Right lung (tissue), 5 donors: ENCODE data around the gene KIF2A. TPM values are rescaled to one million over a fixed set of nuclear protein-coding genes. Genes with fewer than 3 reads are reported as not detected.

Experiments used
- DNase-seq, 2 donors: peaks; one replicate each; pipeline ENCODE4 v3.0.0-alpha.2; 2013
- polyA plus RNA-seq, 5 donors: library from polyadenylated mRNA; unstranded; fragments of 120-200 nt; gene quantifications; one replicate each; pipeline versions ENCODE4 v1.2.1 to v1.2.3, GENCODE V29; 2013; ENCODE audit warnings: inconsistent platforms in 1 of 5, low replicate concordance in 1 of 5; ENCODE audit not compliant: insufficient read length in 5 of 5, insufficient read depth in 1 of 5

KIF2A gene
- polyA plus RNA-seq, 5 donors, result 29.3 to 52.0 (median 43.2) TPM

- DNase-seq, result no peak
These were observed 69.6 kb downstream of the KIF2A start for GRCh38 chr5:62375627-62376026.

DNA sequence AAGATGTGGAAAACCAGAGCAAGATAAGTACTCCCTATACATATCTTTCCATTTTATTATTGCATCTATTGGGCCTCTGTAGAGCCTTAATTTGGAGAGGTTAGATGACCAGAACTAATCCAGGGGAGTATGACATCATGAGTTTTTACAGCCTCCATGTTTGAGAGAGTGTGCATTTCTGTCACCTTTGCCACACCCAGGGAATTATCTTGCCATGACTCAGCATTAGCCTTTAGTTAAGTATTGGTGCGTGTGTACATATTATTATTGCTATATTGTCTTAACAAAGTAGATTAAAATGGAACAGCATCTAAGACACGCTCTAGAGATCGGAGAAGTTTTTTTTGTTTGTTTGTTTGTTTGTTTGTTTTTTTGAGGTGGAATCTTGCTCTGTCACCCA, 70.1 kb downstream of the KIF2A start:
- DNase-seq, result no peak

- peak in 1 of 2 donors; percentile 6 for DNase-seq
These were observed 79.1 kb downstream of the KIF2A start for GRCh38 chr5:62385131-62385530.

DNA sequence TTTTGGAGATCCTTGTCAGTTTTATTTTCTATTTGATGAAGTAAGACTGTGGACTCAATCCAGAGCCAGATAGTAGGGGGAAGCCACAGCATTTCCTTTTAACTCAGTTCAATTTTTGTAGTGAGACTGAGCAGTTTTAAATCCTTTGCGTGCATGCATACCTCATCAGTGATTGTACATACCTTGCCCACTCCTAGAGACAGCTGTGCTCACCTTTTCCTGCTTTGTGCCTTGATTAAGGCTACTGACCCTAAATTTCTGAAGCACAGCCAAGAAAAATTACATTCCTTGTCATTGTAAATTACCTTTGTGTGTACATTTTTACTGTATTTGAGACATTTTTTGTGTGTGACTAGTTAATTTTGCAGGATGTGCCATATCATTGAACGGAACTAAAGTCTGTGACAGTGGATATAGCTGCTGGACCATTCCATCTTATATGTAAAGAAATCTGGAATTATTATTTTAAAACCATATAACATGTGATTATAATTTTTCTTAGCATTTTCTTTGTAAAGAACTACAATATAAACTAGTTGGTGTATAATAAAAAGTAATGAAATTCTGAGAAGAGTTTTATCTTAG, 79.9 kb downstream of the KIF2A start:
- no peak for DNase-seq

GRCh38 chr5:62386824-62387223, 80.8 kb downstream of the KIF2A start:
- DNase-seq, result no peak

DNA sequence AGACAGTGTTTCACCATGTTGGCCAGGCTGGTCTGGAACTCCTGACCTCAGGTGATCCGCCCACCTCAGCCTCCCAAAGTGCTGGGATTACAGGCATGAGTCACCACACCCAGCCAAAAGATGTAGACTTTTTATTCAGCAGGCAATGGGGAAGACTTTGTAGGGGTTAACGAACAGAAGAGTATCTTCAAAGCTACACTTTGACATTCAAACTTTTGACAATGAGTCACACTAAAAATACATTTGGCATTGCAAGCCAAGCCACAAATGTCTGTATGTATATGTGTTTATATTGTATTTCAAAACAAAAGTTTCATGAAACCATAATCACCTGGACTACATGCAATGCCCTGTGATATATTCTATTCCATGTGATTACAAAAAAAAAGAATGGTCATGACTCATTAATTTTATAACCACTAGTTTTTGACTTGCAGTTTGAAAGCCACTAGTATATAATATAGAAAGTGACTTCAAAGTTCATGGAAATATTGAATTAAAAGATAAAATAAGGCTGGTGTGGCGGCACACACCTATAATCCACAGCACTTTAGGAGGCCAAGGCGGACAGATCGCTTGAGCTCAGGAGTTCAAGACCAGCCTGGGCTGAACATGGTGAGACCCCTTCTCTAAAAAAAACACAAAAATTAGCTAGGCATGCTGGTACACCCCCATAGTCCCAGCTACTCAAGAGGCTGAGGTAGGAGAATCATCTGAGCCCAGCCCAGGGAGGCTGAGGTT, 89.4 kb downstream of the KIF2A start:
- no peak for DNase-seq

DNA sequence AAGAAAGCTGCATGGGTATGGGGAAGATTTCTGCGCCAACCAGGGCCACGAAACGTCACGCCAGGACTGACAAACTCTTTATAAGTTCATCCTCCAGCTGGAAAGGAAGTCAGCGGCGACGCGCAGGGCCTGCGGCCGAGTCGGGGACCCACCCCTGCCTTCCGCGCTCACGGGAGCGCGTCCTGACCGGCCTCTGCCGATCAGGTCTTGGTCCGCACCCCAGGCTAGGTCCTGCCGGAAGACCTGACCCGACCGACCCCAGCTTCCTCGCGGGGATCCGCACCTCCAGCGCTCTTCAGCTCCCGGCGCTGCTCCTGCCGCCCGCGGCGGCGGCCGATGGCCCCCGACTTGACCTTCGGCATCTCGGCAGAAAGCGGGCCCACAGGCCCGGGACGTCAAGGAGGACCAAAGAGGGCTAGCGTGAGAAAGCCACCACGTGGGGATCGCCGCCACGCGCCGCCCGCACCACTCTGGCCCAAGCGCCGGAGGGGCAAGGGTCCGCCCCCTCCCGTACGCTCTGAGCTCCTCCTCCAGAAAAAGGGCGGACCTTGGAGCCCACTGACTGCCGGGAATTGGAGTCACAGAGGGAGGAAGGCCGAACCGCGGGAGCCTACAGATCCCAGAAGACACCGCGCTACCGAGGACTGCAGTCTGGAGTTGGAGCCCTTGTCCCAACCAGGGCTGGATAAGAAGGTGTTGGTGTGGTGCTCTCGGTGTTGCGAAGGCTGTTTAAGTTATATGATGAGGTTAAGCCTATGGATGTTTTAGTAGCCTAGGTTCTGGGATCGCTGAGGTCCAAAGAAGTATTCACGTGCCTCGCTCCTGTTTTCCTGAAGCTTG, 97.6 kb downstream of the KIF2A start, which contains the start of gene DIMT1:
TSS of gene DIMT1 (minus strand) at position 495 of the 840 bp plus-strand sequence. CDS start at position 362, 133 bp downstream.
- peak; percentile 95 for DNase-seq

GRCh38 chr5:62412549-62413329, 106.7 kb downstream of the KIF2A start, which contains the start of gene IPO11:
Gene IPO11, plus strand, starts transcription at chr5:62412763. Its CDS starts 24,517 bp downstream, at chr5:62437280.
- DNase-seq, result peak; percentile 99

DNA sequence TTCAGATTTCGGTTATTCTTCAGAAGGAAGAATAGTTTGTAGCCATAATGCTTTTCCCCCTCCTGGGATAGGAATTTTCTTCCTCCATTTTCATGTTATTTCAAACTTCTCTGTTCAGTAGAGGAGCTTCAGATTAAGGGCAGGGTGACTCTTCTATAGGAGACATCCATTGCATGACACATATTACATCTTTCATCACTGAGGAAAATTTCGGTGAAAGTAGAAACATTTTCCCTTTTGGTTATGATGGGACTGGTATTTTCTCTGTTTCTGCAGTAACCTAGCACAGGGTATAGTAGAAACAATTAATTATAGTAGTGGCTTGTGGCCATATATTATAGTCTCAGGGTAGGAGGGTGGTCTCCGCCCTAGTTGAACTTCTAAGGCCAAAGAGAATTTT, 107.7 kb downstream of the KIF2A start:
- no peak for DNase-seq

DNA sequence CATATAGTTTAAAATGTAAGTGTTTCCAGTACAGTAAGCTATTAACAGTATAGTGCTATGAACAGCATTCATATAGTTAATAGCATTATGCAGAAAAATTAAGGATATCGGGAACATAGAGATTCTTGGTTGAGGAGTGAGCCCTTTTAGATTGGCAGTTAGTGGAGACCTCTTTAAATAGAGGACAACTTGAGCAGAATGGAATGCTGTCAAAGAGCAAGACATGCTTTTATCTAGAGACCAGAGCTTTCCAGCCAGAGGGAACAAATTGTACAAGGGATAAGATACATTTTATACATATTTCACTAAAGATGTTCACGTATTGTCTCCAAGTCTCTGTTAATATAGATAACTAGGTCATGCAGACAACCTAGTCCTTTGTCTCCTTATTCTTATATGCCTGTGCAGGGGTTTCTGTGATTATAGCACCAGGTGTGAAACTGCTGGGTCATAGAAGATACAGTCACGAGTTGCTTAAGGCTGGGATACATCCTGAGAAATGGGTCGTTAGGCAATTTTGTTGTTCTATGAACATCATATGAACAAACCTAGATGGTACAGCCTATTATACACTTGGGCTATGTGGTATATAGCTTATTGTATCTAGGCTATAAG, 112.6 kb downstream of the KIF2A start:
- no peak for DNase-seq

DNA sequence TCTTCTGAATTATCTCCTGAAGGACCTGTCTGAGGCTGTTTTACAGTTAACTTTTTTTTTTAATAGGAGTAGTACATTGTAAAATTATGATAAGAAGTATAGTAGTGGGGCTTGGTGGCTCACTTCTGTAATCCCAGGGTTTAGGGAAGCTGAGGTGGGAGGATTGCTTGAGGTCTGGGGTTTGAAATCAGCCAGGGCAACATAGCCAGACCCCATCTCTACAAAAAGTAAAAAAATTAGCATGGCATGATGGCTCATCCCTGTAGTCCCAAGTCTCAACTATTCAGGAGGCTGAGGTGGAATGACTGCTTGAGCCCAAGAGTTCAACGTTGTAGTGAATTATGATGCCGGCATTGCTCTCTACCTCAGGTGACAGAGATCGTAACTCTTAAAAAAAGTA, 113.6 kb downstream of the KIF2A start:
- DNase-seq, result no peak

DNA sequence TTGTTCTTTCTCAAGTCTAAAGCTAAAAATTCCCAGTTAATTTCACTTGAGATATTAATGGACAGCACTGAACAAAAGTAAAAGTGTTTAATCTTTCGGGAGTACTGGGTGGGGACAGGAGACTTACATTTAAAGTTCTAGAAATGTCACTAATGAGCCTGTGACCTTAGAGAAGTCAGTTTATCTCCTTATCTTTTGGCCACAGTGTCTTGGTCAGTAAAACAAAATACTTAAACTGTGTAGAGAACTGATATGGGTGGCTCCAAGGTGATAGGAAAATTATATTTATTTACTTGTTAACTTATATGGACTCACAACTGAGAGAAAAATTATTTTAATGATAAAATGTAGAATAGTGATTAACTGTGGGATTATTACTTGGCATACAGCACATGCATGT, 115.4 kb downstream of the KIF2A start:
- no peak for DNase-seq

GRCh38 chr5:62424763-62425162, 118.8 kb downstream of the KIF2A start:
- no peak for DNase-seq

DNA sequence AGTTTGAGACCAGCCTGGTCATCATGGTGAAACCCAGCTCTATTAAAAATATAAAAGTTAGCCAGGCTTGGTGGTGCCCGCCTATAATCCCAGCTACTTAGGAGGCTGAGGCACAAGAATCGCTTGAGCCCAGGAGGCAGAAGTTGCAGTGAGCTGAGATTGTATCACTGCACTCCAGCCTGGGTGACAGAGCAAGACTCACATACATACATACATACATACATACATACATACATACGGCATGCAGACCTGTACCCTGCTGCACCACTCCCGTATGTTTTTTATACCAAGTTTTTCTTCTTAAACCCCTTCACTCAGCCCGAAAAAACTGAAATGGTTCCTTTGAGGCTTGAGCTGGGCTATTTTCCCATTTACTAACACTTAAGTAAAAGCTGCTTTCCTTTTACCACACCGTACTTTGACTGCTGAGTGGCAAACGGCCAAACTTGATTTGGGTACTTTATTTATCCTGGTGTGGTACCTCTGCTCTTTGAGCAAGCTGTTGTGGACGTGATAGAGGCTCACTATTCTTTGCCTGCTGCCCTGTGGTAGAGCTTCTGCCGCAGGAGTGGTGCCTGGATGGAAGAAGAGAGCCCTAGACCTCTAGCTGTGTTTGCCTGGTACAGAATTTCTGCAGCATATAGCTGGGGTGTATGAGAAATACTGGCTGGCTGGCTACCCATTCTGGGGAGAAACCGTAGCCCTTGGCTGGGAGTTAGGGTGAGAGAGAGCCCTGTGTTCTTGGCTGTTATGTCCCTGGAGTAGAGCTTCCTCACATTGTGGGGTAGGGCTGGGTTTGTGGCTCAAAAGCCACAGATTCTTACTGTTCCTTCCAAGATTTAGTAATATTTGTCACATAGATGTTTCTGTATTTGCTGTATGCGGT, 126.0 kb downstream of the KIF2A start:
- DNase-seq, result no peak

DNA sequence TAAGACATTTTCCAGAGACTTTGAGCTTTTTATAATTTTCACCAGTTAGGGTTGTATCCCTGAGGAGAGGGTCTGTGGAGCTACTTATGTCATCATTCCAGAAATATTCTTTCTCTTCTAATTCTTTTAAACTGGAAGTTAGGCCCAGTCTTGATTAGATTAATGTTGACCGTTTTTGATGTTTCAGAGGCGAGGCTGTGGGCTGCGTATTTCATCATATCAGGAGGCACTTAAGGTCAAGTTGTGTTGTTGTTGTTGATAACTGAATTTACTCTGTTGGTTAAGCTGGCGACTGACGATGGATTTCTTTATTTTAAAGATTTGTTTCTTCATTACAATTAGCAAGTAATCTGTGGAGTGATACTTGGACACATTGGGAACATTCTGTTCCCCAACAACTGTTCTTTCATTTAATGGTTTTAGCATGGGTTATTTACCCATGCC, 126.6 kb downstream of the KIF2A start:
- no peak for DNase-seq

Other genes starting within 250 kb of the KIF2A start
- 10 to 100 TPM; 32.4 to 43.4 (median 36.7) TPM for gene DIMT1, start 97.7 kb downstream of the KIF2A start, polyA plus RNA-seq
- gene IPO11, start 106.6 kb downstream of the KIF2A start, polyA plus RNA-seq, result 10 to 100 TPM; 29.4 to 44.7 (median 41.1) TPM